GM23248 (cell line): Measurements from ENCODE around the gene MYO7B. TPM values are rescaled to one million over a fixed set of nuclear protein-coding genes. Genes with fewer than 3 reads are reported as not detected.
A peak's percentile ranks its signal among the peaks of the same experiment; 100 is the strongest.
"Not testable (repeated sequence)": the region's sequence is repeated elsewhere in the genome, so short reads cannot be mapped to it uniquely, and the experiment has no call there.

Experiments used
- DNase-seq: peaks from one replicate; pipeline ENCODE4 v3.0.0-alpha.2; 2015
- H2AFZ ChIP-seq: fragments of 200-600 bp; sonication (generic); 2 replicates; pipeline ENCODE4 v1.6.1; 2016; ENCODE audit warnings: antibody characterized with exemption
- H3F3A ChIP-seq: fragments of 200-600 bp; sonication (generic); 2 replicates; pipeline ENCODE4 v1.6.1; 2016; ENCODE audit warnings: mild to moderate bottlenecking, antibody characterized with exemption, mixed run types; ENCODE audit not compliant: insufficient read depth
- H3K27ac ChIP-seq: fragments of 200-600 bp; sonication (generic); 2 replicates; pipeline ENCODE4 v1.5.1; 2016; ENCODE audit warnings: mild to moderate bottlenecking
- H3K27me3 ChIP-seq: fragments of 200-600 bp; sonication (generic); replicated peaks from 2 replicates; pipeline ENCODE4 v1.6.1; 2016; ENCODE audit warnings: mild to moderate bottlenecking; ENCODE audit not compliant: insufficient read depth
- H3K36me3 ChIP-seq: fragments of 200-600 bp; sonication (generic); 2 replicates; pipeline ENCODE4 v1.6.1; 2016; ENCODE audit warnings: low read depth, mild to moderate bottlenecking
- H3K4me1 ChIP-seq: fragments of 200-600 bp; sonication (generic); 2 replicates; pipeline ENCODE4 v1.6.1; 2016; ENCODE audit warnings: mild to moderate bottlenecking; ENCODE audit not compliant: insufficient read depth
- H3K4me2 ChIP-seq: fragments of 200-600 bp; sonication (generic); one replicate; pipeline ENCODE4 v1.6.1; 2016; ENCODE audit warnings: mild to moderate bottlenecking; ENCODE audit not compliant: unreplicated experiment
- H3K4me3 ChIP-seq: fragments of 200-600 bp; sonication (generic); 2 replicates; pipeline ENCODE4 v1.5.1; 2016; ENCODE audit warnings: mild to moderate bottlenecking
- H3K79me2 ChIP-seq: fragments of 200-600 bp; sonication (generic); 2 replicates; pipeline ENCODE4 v1.6.1; 2016; ENCODE audit warnings: mild to moderate bottlenecking; ENCODE audit not compliant: insufficient read depth
- H3K9ac ChIP-seq: fragments of 200-600 bp; sonication (generic); 2 replicates; pipeline ENCODE4 v1.6.1; 2016; ENCODE audit warnings: mild to moderate bottlenecking
- H3K9me2 ChIP-seq: fragments of 200-600 bp; sonication (generic); 2 replicates; pipeline ENCODE4 v1.6.1; 2016; ENCODE audit warnings: mixed run types, mild to moderate bottlenecking, moderate library complexity; ENCODE audit not compliant: insufficient read depth
- H3K9me3 ChIP-seq: fragments of 200-600 bp; sonication (generic); one replicate; pipeline ENCODE4 v1.6.1; 2017; ENCODE audit warnings: low read depth
- H4K20me1 ChIP-seq: fragments of 200-600 bp; sonication (generic); 2 replicates; pipeline ENCODE4 v1.6.0; 2016; ENCODE audit not compliant: insufficient read depth
- EZH2 ChIP-seq: fragments of 200-600 bp; sonication (generic); IDR thresholded peaks from 2 replicates; pipeline ENCODE4 v1.6.1; 2018; ENCODE audit warnings: antibody characterized with exemption, mild to moderate bottlenecking; ENCODE audit not compliant: insufficient read depth, poor library complexity, severe bottlenecking
- EZH2phosphoT487 ChIP-seq: fragments of 200-600 bp; sonication (generic); IDR thresholded peaks from 2 replicates; pipeline ENCODE4 v1.6.1; 2018; ENCODE audit warnings: antibody characterized with exemption, moderate library complexity, mild to moderate bottlenecking, low read depth; ENCODE audit not compliant: insufficient read depth
- WGBS, 2 experiments: methylation state at CpG; one replicate each; pipeline ENCODE4 v1.1.6; 2015 to 2017; ENCODE audit warnings: low lambda C conversion rate in 2 of 2, low coverage in 1 of 2; ENCODE audit errors: missing lambda C conversion rate in 2 of 2; 5-methylcytosine and 5-hydroxymethylcytosine counted together
- in situ Hi-C: fragments of 300-500 bp; cut with MboI; formaldehyde crosslinking; loops from 2 replicates; pipeline ENCODE4 v1.15.0; 2020
- polyA plus RNA-seq: library from polyadenylated mRNA; unstranded; fragments of >200 nt; fragmentation: Nextera tagmentation; extraction: Ambion mirVana; gene quantifications from 2 replicates; pipeline ENCODE4 v1.2.1, GENCODE V29; 2016
- total RNA-seq: library from RNA; depleted of rRNA; stranded (reverse); fragments of >200 nt; shearing (Covaris generic); gene quantifications from 2 replicates; pipeline ENCODE4 v1.2.3, GENCODE V29; 2014

Gene MYO7B
- total and polyA plus RNA-seq, 2 experiments from 2014 or later: not detected

GRCh38 chr2:127567351-127567854 is 31.9 kb downstream of the MYO7B start:
- in situ Hi-C loops: no loop called here
- no peaks in the 10 kb centered on the region for H3K9me3 ChIP-seq
- DNase-seq: no peak
- H3K9me2 ChIP-seq: no peaks in the 10 kb centered on the region
- no peak overlapping the region for H2AFZ ChIP-seq
- 92 to 96% methylated on average over 4 to 5 of the region's 5 CpGs for WGBS, 2 experiments
- H3K36me3 ChIP-seq: no peaks in the 10 kb centered on the region
- TF ChIP-seq EZH2phosphoT487 (no peak), EZH2 (no peak)
- H3K27ac ChIP-seq: no peak overlapping the region
- H3K4me2 ChIP-seq: no peak overlapping the region
- H3K4me1 ChIP-seq: peaks cover 32% of the 10 kb centered on the region
- no peak overlapping the region for H3K9ac ChIP-seq
- no peaks in the 10 kb centered on the region for H3K79me2 ChIP-seq
- H3F3A ChIP-seq: peaks cover 11% of the 10 kb centered on the region
- H3K4me3 ChIP-seq: no peak overlapping the region
- no peaks in the 10 kb centered on the region for H3K27me3 ChIP-seq
- H4K20me1 ChIP-seq: no peaks in the 10 kb centered on the region

- Histone ChIP-seq H3K4me2 (peak overlapping the region; percentile 50), H3F3A (peaks cover 11% of the 10 kb centered on the region), H4K20me1 (no peaks in the 10 kb centered on the region), H3K27ac (peak overlapping the region; percentile 67), H3K4me1 (peaks cover 32% of the 10 kb centered on the region), H3K4me3 (no peak overlapping the region), H2AFZ (no peak overlapping the region), H3K27me3 (no peaks in the 10 kb centered on the region), H3K9ac (peak overlapping the region; percentile 41), H3K9me3 (no peaks in the 10 kb centered on the region), H3K9me2 (no peaks in the 10 kb centered on the region), H3K79me2 (no peaks in the 10 kb centered on the region), H3K36me3 (no peaks in the 10 kb centered on the region)
- TF ChIP-seq EZH2 (no peak), EZH2phosphoT487 (no peak)
- in situ Hi-C loops: no loop called here
- WGBS, 2 experiments: 97 to 99% methylated on average over 6 of the region's 6 CpGs
- no peak for DNase-seq
Measured at GRCh38 chr2:127568128-127568527, 32.6 kb downstream of the MYO7B start.

- no peaks in the 10 kb centered on the region for H3K27me3 ChIP-seq
- TF ChIP-seq EZH2phosphoT487 (no peak), EZH2 (no peak)
Measured at GRCh38 chr2:127569666-127570065, 34.2 kb downstream of the MYO7B start.

GRCh38 chr2:127570282-127571250 is 35.1 kb downstream of the MYO7B start:
- H3K9me2 ChIP-seq: no peaks in the 10 kb centered on the region
- peaks cover 11% of the 10 kb centered on the region for H3F3A ChIP-seq
- in situ Hi-C loops: no loop called here
- H3K4me1 ChIP-seq: peaks cover 33% of the 10 kb centered on the region
- TF ChIP-seq EZH2phosphoT487: no peak
- DNase-seq: peak; percentile 60
- WGBS, 2 experiments: 25 to 29% methylated on average over 18 of the region's 18 CpGs
- H2AFZ ChIP-seq: 0 out of 2 replicates have a peak overlapping the region, but pooled peaks have one; percentile 14
- no peak overlapping the region for H3K4me3 ChIP-seq
- H3K79me2 ChIP-seq: no peaks in the 10 kb centered on the region
- peak overlapping the region; percentile 67 for H3K27ac ChIP-seq
- H4K20me1 ChIP-seq: no peaks in the 10 kb centered on the region
- H3K9ac ChIP-seq: peak overlapping the region; percentile 61
- peak overlapping the region; percentile 12 for H3K4me2 ChIP-seq
- H3K36me3 ChIP-seq: no peaks in the 10 kb centered on the region
- H3K27me3 ChIP-seq: no peaks in the 10 kb centered on the region
- no peaks in the 10 kb centered on the region for H3K9me3 ChIP-seq

More at GRCh38 chr2:127569666-127570065, 34.2 kb downstream of the MYO7B start:
- Histone ChIP-seq H3K4me2 (no peak overlapping the region), H3K79me2 (no peaks in the 10 kb centered on the region), H4K20me1 (no peaks in the 10 kb centered on the region), H3K9ac (peak overlapping the region; percentile 61), H3K9me2 (no peaks in the 10 kb centered on the region), H3K27ac (peak overlapping the region; percentile 67), H2AFZ (no peak overlapping the region), H3K4me3 (no peak overlapping the region), H3K4me1 (peaks cover 32% of the 10 kb centered on the region), H3K9me3 (no peaks in the 10 kb centered on the region), H3K36me3 (no peaks in the 10 kb centered on the region), H3F3A (peaks cover 11% of the 10 kb centered on the region)
- no peak for DNase-seq
- in situ Hi-C loops: no loop called here
- 56 to 57% methylated on average over 4 to 6 of the region's 6 CpGs for WGBS, 2 experiments

- in situ Hi-C loops, H3K79me2 ChIP-seq: not testable (repeated sequence)
Measured at GRCh38 chr2:127572352-127572751, 36.9 kb downstream of the MYO7B start.

More at GRCh38 chr2:127572352-127572751, 36.9 kb downstream of the MYO7B start:
- not testable (repeated sequence) for DNase-seq, H4K20me1 ChIP-seq, H3K36me3 ChIP-seq, H3K27me3 ChIP-seq, H3K9ac ChIP-seq, H3K9me2 ChIP-seq, H2AFZ ChIP-seq, H3K4me2 ChIP-seq, H3K27ac ChIP-seq, H3K9me3 ChIP-seq, H3K4me3 ChIP-seq
- Histone ChIP-seq H3F3A (peaks cover 17% of the 10 kb centered on the region), H3K4me1 (peaks cover 47% of the 10 kb centered on the region)
- WGBS, 2 experiments: 93 to 100% methylated on average over 2 of the region's 2 CpGs
